Inferior parietal cortex (tissue), 1 donor: ENCODE measurements around the gene FLOT2.
A peak's percentile ranks its signal among the peaks of the same experiment; 100 is the strongest.
"Not testable (repeated sequence)": the region's sequence is repeated elsewhere in the genome, so short reads cannot be mapped to it uniquely, and the experiment has no call there.

Experiments
- DNase-seq: peaks from one replicate; pipeline ENCODE4 v3.0.0-alpha.2; 2016; ENCODE audit errors: extremely low spot score

FLOT2 gene

DNA sequence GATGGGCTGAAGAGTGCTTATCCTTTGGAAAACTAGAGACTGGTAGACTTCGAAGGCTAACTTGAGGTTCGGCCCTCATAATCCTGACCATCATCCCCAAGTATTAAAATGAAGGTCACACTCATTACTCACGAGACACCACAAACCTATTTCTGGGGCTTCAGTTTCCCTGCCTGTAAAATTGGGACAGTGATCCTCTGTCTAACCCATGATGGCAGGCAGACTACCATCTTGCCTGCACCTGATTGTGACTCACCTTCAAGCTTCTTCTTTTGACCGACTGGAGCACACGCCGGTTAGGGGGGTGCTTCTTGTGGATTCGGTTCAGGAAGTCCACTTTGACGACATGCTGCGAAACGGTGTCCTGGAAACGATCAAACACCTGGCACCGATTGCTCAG lies 19.5 kb upstream of the FLOT2 start:
- no peak for DNase-seq

- DNase-seq = no peak
Observed at GRCh38 chr17:28916302-28916934, 18.9 kb upstream of the FLOT2 start.

- DNase-seq = no peak
Observed at GRCh38 chr17:28912938-28913333, 15.4 kb upstream of the FLOT2 start.

GRCh38 chr17:28912281-28912937 lies 14.9 kb upstream of the FLOT2 start:
- no peak for DNase-seq

DNA sequence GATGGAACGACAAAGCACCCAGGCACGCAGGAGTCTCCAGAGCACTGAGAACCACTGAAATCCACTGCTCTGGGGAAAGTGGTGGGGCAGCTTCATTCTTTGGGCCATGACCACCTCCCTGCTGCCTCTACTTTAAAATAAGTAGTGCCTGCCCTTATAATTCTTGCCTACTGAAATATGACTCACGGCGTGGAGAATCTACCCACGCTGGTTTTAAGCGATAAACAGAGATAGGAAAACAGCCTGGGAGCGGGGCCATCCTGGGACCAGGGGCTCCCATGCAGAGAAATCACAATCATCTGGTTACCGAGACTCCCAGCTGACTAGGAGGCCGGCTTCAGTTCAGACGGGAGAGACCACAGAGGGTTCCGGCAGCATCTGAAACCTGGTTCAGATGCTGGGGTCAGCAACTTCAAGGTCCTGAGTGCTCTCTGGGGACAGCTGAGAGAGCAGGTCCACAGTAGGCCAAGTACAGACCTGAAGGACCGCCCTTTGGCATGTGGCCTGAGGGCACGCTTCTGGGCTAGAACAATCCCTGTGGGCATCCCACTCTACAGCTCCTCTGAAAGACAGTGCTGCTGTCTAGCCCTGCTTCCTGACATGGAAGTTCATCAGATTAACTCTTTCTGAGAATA lies 14.0 kb upstream of the FLOT2 start:
- DNase-seq = no peak

DNA sequence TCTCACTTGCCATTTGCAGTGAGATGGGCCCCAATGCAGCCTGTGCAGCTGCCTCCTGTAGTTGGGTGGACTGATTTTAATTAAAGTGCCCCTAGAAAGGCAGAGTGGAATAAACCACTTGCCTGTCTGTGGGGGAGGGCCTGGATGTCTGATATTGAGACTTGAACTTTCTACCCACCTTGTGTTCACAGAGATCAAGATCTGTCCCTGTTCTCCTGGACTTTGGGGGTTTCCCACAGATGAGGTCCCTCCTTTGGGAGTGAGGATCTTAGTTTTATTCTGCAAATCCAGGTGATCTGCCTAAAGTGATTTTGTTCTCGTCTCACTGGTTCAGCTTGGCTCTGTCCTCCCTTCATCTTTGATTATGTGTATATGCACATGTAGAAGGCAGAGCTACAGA lies 13.0 kb upstream of the FLOT2 start:
- no peak for DNase-seq

DNA sequence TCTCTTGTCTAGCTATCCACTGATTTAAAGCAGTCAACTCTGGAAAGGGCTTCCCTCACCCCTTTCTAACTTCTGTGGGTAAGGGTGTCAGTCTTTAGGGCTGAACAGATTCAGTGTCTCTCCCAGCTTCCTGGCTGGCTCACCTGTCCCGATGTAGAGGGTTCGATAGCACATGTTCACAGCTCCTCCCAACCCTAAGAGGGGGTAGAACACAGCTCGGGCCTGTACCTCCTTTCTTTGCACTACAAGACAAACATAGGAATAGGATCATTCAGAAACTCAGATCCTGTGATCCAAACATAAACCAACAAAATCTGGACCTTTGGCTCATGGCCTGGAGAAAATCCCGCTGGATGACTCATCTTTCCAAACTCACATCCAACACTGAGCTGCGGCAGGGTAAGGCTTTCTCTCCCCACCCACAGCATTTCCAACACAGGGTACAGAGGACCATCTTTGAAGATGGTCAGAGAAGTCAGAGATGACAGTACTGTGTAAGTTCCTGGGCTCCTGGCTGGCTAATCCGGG lies 11.2 kb upstream of the FLOT2 start:
- DNase-seq = no peak

- DNase-seq = no peak
Observed at GRCh38 chr17:28907709-28908475, 10.4 kb upstream of the FLOT2 start.

- DNase-seq = no peak
Observed at GRCh38 chr17:28906706-28907438, 9.3 kb upstream of the FLOT2 start.

GRCh38 chr17:28906276-28906675 lies 8.7 kb upstream of the FLOT2 start:
- no peak for DNase-seq

- DNase-seq = no peak
Observed at GRCh38 chr17:28904800-28905199, 7.3 kb upstream of the FLOT2 start.

DNA sequence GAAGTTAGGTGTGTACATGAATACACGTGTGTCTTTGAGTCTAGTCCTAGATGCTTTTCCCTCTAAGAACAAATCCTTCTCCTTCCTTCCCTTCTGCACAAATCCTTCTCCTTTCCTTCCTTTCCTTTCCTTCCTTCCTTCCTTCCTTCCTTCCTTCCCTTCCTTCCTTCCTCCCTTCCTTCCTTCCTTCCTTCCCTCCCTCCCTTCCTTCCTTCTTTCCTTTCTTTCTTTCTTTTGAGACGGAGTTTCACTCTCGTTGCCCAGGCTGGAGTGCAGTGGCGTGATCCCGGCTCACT lies 6.0 kb upstream of the FLOT2 start:
- DNase-seq = not testable (repeated sequence)

DNA sequence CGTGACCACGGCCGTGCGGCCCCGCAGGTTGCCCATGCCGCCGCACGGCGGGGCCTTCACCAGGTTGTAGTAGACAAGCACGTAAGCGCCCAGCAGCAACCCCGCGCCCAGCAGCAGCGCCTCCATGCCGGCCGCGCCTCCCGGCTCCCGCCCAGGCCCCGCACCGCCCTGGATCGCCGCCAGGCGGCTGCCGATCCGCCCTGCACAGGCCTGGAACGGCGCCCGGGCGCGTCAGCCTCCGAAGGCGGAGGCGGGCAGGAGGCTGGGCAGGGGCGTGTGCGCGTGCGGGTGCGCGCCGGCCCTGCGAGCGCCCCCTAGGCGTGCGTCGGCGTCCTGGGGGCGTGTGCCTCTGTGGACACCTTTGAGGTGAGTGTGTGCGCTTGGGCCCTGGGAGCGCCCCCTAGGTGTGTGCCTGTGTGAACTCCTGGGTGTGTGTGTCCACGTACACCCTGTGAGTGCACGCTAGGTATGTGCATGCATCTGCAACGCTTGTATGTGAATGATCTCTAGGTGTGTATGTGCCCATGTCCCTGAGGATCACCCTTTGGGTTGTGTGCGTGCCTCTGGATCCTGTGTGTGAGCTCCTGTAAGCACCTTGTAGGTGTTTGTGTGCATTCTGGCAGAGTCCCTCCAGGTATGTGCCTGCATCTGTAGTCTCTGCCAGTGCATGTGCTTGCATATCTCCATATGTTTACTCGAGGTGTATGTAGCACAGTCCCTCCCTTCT lies 5.4 kb upstream of the FLOT2 start, which contains the start of gene DHRS13:
Gene DHRS13 (minus strand): TSS at position 261 of the 727 bp plus-strand sequence. CDS start 135 bp downstream, at position 126.
- DNase-seq = peak; percentile 78

DNA sequence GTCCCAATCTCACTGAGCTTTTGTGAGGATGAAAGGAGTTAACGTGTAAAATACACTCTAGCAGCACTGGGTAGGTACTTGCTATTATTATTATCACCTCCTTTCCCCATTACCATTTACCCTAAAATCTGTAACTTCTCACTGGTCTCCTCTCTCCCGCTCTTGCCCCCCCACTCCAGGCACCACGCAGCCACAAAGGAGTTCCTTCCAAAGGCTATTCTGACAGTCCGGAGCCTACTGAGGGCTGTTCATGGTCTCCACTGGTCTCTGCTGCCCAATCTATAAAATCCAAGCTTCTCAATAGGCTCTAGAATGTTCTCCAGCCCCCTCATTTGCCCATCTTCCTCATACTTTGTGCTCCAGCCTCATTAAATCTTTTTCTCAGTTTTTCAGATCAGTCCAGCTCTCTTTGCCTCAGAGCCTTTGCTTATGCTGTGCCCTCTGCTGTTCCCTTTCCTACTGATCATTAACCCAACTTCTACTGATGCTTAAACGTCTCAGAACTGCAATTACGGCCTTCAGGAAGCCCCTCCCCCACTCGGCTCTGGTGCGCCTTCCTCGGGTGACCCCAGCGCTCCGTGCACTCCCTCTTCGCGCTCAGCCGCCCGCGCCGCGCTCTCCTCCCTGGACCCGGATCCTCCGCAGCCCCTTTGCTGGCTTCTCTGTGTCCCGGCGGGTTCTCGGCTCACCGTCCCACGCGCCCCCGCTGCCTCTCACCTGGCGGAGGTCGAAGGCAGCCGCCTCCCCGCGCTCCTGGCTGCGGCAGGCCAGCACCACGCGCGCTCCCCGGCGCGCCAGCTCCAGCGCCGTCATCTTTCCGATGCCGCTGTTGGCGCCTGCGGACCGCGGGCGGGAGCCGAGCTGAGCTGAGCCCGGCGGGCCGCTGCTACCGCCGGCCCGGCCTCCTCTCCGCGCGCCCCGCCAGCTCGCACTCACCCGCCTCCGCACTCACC lies 4.6 kb upstream of the FLOT2 start:
- no peak for DNase-seq

DNA sequence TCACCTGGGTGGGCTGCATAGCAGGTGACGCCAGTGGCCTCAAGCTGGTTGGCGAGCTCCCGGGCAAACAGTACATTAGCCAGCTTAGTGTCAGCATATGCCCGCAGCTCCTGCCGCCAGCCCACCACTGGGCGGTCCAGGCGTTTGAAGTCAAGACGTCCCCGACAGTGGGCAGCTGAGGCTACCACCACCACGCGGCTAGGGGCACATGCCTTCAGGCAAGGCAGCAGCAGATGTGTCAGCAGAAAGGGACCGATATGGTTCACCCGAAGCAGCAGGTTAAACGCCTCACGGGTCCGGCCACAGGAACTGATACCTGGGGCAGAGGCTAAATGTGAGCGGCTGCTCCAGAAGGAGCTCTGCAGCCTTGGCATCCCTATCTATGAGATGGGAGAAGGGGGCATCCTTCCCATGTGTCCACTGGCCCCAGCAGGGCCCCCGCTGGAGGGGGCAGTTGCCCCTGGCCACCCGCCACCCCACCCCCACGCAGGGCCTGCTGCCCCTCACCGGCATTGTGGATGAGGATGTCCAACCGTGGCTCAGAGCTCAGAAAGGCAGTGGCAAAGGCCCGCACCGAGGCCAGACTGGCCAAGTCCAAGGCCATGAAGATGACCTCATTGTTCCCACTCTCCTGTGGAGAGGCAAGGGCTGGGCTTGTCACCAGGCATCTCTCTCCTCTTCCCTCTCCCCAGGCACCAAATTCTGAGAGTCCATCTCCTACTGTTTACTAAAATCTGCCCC lies 3.6 kb upstream of the FLOT2 start:
- no peak for DNase-seq

GRCh38 chr17:28899212-28899815 lies 1.8 kb upstream of the FLOT2 start:
- DNase-seq = no peak

GRCh38 chr17:28898527-28898955 lies 1.0 kb upstream of the FLOT2 start:
- no peak for DNase-seq

DNA sequence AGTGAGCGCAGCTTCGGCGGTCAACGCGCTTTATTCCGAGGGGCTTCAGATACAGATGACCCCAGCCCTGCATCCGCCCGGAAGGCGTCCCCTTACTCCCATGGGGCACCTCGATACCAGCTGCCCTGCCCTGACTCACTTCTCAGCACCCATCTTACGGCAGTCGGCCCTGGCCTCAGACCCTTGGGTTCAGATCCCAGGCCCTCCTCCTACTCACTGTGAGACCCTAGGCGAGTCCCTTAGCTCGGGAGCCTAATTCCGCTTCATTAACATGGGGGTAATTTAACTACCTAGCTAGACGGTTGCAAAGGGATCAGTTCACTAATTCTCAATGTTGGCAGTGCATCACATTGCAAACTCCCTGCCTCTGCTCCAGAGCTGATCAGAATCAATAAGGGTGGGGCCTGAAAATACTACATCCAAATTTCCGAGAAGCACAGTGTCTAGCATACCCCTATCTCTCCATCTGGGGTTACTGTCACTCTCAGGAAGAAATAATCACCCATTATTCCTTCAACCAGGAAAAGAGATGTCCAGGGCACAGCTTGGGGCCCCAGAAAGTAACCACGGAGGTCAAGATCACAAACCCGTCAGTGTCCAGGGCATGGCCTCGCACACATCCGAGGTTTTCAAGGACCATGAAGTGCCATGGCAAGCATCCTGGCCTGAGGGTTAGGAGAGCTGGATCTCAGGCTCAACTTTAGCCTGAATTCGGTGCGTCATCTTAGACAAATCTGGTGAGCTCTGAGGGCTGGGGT lies 415 bp upstream of the FLOT2 start:
- DNase-seq = no peak
